ENCODE data around the gene SFRP5.

The SFRP5 gene

DNA sequence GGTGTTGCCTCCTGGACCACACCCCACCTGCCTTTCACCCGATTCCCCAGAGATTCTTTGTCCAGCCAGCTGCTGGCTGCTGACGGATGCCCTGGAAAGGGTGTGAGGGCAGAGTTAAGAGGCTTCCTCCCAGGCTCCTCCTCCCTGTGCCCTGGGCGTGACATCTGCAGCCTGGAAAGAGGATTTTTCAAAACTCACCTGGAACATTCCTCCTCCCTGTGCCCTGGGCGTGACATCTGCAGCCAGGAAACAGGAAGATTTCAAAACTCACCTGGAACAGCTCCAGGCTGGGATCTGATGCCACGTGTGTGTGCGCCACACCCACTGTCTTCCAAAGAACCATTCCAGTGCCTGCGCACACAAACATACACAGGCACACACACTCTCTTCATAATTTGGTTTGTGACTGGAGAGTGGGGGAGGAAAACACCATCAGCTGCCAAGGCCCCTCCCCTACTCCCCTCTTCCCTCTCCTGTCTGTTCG is 53.1 kb downstream of the SFRP5 start:
- no peak for TF ChIP-seq CTCF (conservative IDR thresholded peaks at IDR 0.05; ENCODE audit: low read length)
- no peak overlapping the region for H3K4me3 ChIP-seq (ENCODE audit: low read length)
- peak; percentile 62 for DNase-seq (ENCODE audit: low read depth)

GRCh38 chr10:97718178-97718577 is 53.6 kb downstream of the SFRP5 start:
- TF ChIP-seq CTCF (conservative IDR thresholded peaks at IDR 0.05; ENCODE audit: low read length), result no peak
- H3K4me3 ChIP-seq (ENCODE audit: low read length), result no peak overlapping the region
- no peak for DNase-seq (ENCODE audit: low read depth)

DNA sequence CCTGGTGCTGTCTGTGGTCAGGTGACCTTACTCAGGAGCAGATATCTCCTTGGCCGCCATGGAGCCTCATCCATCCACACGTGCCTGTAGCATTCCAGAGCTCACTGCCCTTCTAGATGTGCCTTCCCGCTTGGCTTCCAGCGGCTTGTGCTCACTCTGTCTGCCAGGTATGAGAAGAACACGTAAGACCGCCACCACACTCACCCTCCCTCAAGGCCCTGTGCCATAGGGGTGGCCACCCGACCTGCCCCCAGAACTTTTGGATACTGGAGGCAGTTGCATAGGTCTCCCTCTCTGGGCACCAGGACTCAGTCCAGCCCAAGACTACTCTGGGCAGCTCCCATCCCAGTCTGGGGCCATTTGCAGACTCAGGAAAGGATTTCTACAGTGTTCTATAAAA is 54.2 kb downstream of the SFRP5 start:
- H3K4me3 ChIP-seq (ENCODE audit: low read length), result no peak overlapping the region
- TF ChIP-seq CTCF (conservative IDR thresholded peaks at IDR 0.05; ENCODE audit: low read length), result no peak
- no peak for DNase-seq (ENCODE audit: low read depth)

Data from AG10803 (cell line).